ENCODE data around the gene SEMA6A. TPM values are rescaled to one million over a fixed set of nuclear protein-coding genes. Genes with fewer than 3 reads are reported as not detected.

The SEMA6A gene
- total and polyA plus RNA-seq, 7 donors = 4.9 to 55.7 (median 25.0) TPM

GRCh38 chr5:116585227-116585626, 10.6 kb upstream of the SEMA6A start:
- H3K27ac ChIP-seq = no peak overlapping the region
- intact Hi-C loops (cut with DNase I) = no loop called here
- WGBS, 2 donors = 97% methylated on average over 3 of the region's 3 CpGs
- DNase-seq = no peak
- H3K27me3 ChIP-seq = no peaks in the 10 kb centered on the region
- TF ChIP-seq POLR2AphosphoS5 (IDR thresholded peaks at IDR 0.05) = no peak
- TF ChIP-seq CTCF (IDR thresholded peaks at IDR 0.05) = no peak
- TF ChIP-seq POLR2A (IDR thresholded peaks at IDR 0.05) = no peak
- TF ChIP-seq EP300 (IDR thresholded peaks at IDR 0.05) = no peak
- no peak overlapping the region for H3K4me3 ChIP-seq
- no peaks in the 10 kb centered on the region for H3K9me3 ChIP-seq
- peaks cover 0 to 3% (median 0%) of the 10 kb centered on the region in 4 donors for H3K4me1 ChIP-seq
- H3K36me3 ChIP-seq = no peaks in the 10 kb centered on the region

GRCh38 chr5:116583862-116584222, 9.2 kb upstream of the SEMA6A start:
- 93 to 95% methylated on average over 3 of the region's 3 CpGs for WGBS, 2 donors
- H3K4me3 ChIP-seq = no peak overlapping the region
- H3K27me3 ChIP-seq = no peaks in the 10 kb centered on the region
- no peaks in the 10 kb centered on the region for H3K9me3 ChIP-seq
- peaks cover 0 to 3% (median 0%) of the 10 kb centered on the region in 4 donors for H3K4me1 ChIP-seq
- DNase-seq = no peak
- no peaks in the 10 kb centered on the region for H3K36me3 ChIP-seq
- H3K27ac ChIP-seq = no peak overlapping the region
- TF ChIP-seq EP300 (IDR thresholded peaks at IDR 0.05) (no peak), CTCF (IDR thresholded peaks at IDR 0.05) (no peak), POLR2AphosphoS5 (IDR thresholded peaks at IDR 0.05) (no peak), POLR2A (IDR thresholded peaks at IDR 0.05) (no peak)
- intact Hi-C loops (cut with DNase I) = no loop called here

- TF ChIP-seq POLR2AphosphoS5 (IDR thresholded peaks at IDR 0.05) = no peak
- TF ChIP-seq POLR2A (IDR thresholded peaks at IDR 0.05) = no peak
- TF ChIP-seq CTCF (IDR thresholded peaks at IDR 0.05) = no peak
- no peak for TF ChIP-seq EP300 (IDR thresholded peaks at IDR 0.05)
- intact Hi-C loops (cut with DNase I) = no loop called here
- no peak overlapping the region for H3K27ac ChIP-seq
Measured at GRCh38 chr5:116583085-116583861, 8.7 kb upstream of the SEMA6A start.

GRCh38 chr5:116581910-116582309, 7.3 kb upstream of the SEMA6A start:
- no peak overlapping the region for H3K27ac ChIP-seq
- H3K4me1 ChIP-seq = peaks cover 0 to 3% (median 0%) of the 10 kb centered on the region in 4 donors
- H3K9me3 ChIP-seq = no peaks in the 10 kb centered on the region
- TF ChIP-seq CTCF (IDR thresholded peaks at IDR 0.05) (no peak), EP300 (IDR thresholded peaks at IDR 0.05) (no peak), POLR2A (IDR thresholded peaks at IDR 0.05) (no peak), POLR2AphosphoS5 (IDR thresholded peaks at IDR 0.05) (no peak)
- H3K4me3 ChIP-seq = no peak overlapping the region
- intact Hi-C loops (cut with DNase I) = no loop called here
- no peaks in the 10 kb centered on the region for H3K36me3 ChIP-seq
- 48 to 94% methylated on average over 1 of the region's 1 CpG for WGBS, 2 donors
- no peaks in the 10 kb centered on the region for H3K27me3 ChIP-seq
- DNase-seq = no peak

More at GRCh38 chr5:116583085-116583861, 8.7 kb upstream of the SEMA6A start:
- Histone ChIP-seq H3K27me3 (no peaks in the 10 kb centered on the region), H3K9me3 (no peaks in the 10 kb centered on the region), H3K4me1 (peaks cover 0 to 3% (median 0%) of the 10 kb centered on the region in 4 donors), H3K4me3 (no peak overlapping the region), H3K36me3 (no peaks in the 10 kb centered on the region)
- no peak for DNase-seq

Measured in sigmoid colon (tissue), 7 donors.